ENCODE measurements around the gene NDUFV1. TPM values are rescaled to one million over a fixed set of nuclear protein-coding genes. Genes with fewer than 3 reads are reported as not detected.

Gene NDUFV1
- total RNA-seq, 1 donor from 2014 or later: 191 TPM

- Mint-ChIP-seq H3K36me3 (ENCODE audit: low read depth, unreplicated experiment) (peaks cover 15% of the 10 kb centered on the region), H3K9me3 (ENCODE audit: unreplicated experiment) (no peaks in the 10 kb centered on the region), H3K4me1 (ENCODE audit: unreplicated experiment) (peaks cover 5% of the 10 kb centered on the region), H3K27ac (ENCODE audit: unreplicated experiment) (no peak overlapping the region), H3K4me3 (ENCODE audit: unreplicated experiment) (no peak overlapping the region), H3K27me3 (ENCODE audit: unreplicated experiment) (peaks cover 16% of the 10 kb centered on the region)
- TF ChIP-seq, protein P1, sequence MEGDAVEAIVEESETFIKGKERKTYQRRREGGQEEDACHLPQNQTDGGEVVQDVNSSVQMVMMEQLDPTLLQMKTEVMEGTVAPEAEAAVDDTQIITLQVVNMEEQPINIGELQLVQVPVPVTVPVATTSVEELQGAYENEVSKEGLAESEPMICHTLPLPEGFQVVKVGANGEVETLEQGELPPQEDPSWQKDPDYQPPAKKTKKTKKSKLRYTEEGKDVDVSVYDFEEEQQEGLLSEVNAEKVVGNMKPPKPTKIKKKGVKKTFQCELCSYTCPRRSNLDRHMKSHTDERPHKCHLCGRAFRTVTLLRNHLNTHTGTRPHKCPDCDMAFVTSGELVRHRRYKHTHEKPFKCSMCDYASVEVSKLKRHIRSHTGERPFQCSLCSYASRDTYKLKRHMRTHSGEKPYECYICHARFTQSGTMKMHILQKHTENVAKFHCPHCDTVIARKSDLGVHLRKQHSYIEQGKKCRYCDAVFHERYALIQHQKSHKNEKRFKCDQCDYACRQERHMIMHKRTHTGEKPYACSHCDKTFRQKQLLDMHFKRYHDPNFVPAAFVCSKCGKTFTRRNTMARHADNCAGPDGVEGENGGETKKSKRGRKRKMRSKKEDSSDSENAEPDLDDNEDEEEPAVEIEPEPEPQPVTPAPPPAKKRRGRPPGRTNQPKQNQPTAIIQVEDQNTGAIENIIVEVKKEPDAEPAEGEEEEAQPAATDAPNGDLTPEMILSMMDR (IDR thresholded peaks at IDR 0.05; ENCODE audit: unreplicated experiment): no peak
- DNase-seq (ENCODE audit: low spot score): no peak
These were observed 5.2 kb downstream of the NDUFV1 start for GRCh38 chr11:67611704-67612587.

DNA sequence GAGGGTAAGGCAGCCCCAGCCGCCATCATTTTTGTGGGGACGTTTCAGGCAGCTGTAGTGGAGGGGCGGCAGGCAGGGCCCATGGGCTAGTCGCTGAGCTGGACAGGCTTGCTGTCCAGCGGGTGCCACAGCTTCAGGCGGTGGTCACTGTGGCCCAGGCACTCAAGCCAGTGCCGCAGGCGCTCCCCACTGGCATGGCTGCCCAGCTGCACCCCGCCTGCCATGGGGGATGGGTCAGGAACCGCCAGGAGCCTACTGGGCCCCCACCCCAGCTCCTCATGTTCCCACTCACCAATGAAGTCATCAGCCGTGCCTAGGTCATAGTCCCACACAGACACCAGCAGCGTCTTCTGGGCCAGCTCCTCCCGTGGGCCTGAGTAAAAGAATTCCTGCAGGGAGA, 6.0 kb downstream of the NDUFV1 start:
- no peak overlapping the region for H3K27ac Mint-ChIP-seq (ENCODE audit: unreplicated experiment)
- peaks cover 13% of the 10 kb centered on the region for H3K27me3 Mint-ChIP-seq (ENCODE audit: unreplicated experiment)
- no peak for DNase-seq (ENCODE audit: low spot score)
- H3K4me3 Mint-ChIP-seq (ENCODE audit: unreplicated experiment): no peak overlapping the region
- H3K4me1 Mint-ChIP-seq (ENCODE audit: unreplicated experiment): no peaks in the 10 kb centered on the region
- TF ChIP-seq, protein P1 (IDR thresholded peaks at IDR 0.05; ENCODE audit: unreplicated experiment): no peak
- peaks cover 17% of the 10 kb centered on the region for H3K36me3 Mint-ChIP-seq (ENCODE audit: low read depth, unreplicated experiment)
- H3K9me3 Mint-ChIP-seq (ENCODE audit: unreplicated experiment): no peaks in the 10 kb centered on the region

DNA sequence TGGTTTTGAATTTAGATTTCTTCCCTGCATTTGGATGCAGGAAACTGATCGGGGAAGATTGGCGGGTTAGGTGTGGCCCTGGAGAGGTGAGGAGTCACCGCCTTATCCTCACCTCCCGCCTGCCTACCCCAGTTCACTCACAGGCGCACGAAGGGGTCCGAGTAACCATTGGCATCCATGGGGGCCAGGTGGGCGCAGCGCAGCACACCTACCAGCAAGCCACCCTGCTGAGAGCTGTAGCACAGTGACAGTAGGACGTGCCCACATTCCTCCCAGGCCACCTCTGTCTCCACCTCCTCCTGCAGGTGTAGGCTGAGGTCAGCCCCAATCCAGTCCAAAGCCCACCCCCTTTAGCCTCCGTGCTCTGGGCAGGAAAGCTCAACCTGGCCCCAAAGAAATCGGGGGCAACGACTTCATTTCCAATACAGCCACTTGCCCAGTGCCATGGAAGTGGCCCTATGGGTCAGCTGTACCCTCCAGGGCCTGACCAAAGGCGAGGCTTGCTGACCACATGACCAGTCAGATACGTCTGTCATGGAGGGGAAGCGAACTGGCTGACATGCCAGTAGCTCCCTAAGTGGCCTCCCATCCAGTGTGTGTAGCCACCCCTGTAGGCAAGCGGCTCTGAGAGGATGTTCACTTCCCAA, 6.7 kb downstream of the NDUFV1 start:
- H3K9me3 Mint-ChIP-seq (ENCODE audit: unreplicated experiment): no peaks in the 10 kb centered on the region
- H3K27me3 Mint-ChIP-seq (ENCODE audit: unreplicated experiment): peaks cover 12% of the 10 kb centered on the region
- H3K27ac Mint-ChIP-seq (ENCODE audit: unreplicated experiment): no peak overlapping the region

DNA sequence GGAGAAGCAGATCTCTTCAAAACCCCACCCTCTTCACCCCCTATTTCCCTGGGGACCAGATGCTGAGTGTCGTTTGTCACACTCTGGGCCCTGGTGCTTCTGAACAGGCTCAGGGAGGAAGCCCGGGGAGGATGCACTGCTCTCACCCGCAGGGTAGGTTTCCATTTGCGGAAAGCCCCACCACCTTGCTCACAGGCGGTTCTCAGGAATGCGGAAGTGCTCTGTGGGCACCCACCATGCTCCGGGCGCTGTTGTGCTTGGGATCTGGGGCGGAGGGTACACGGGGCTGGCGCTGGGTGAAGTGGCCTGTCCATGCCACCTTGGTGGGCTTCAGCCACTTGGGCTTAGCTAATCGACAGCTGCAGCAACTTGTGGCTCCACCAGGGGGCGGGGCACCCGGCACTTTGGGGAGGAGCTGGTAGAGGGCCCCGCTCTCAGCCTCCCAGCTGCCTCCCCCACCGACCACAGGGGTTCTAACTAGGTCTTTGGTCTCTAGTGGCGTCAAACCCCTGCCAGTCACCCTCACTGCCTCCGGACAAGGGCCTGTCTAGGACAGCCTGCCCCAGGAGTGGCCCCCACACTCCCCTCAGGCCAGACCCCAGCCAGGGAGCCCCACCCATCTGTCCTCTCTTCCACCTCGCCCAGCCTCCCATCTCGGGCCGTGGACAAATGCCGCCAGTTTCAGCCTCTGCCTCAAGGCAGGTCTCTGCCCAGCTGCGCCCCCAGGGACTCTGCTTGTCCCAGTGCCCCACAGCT, 7.4 kb downstream of the NDUFV1 start:
- TF ChIP-seq, protein P1 (IDR thresholded peaks at IDR 0.05; ENCODE audit: unreplicated experiment): peak; percentile 84
- Mint-ChIP-seq H3K4me3 (ENCODE audit: unreplicated experiment) (no peak overlapping the region), H3K27me3 (ENCODE audit: unreplicated experiment) (peaks cover 12% of the 10 kb centered on the region), H3K36me3 (ENCODE audit: low read depth, unreplicated experiment) (peaks cover 8% of the 10 kb centered on the region), H3K9me3 (ENCODE audit: unreplicated experiment) (no peaks in the 10 kb centered on the region), H3K27ac (ENCODE audit: unreplicated experiment) (no peak overlapping the region), H3K4me1 (ENCODE audit: unreplicated experiment) (no peaks in the 10 kb centered on the region)
- DNase-seq (ENCODE audit: low spot score): peak; percentile 77

More for the DNA sequence above, 6.7 kb downstream of the NDUFV1 start:
- peaks cover 15% of the 10 kb centered on the region for H3K36me3 Mint-ChIP-seq (ENCODE audit: low read depth, unreplicated experiment)
- H3K4me3 Mint-ChIP-seq (ENCODE audit: unreplicated experiment): no peak overlapping the region
- no peaks in the 10 kb centered on the region for H3K4me1 Mint-ChIP-seq (ENCODE audit: unreplicated experiment)
- DNase-seq (ENCODE audit: low spot score): no peak
- TF ChIP-seq, protein P1 (IDR thresholded peaks at IDR 0.05; ENCODE audit: unreplicated experiment): no peak
